Measurements from ENCODE around the gene PCBD2. TPM values are rescaled to one million over a fixed set of nuclear protein-coding genes. Genes with fewer than 3 reads are reported as not detected.
"Not testable (repeated sequence)": the region's sequence is repeated elsewhere in the genome, so short reads cannot be mapped to it uniquely, and the experiment has no call there.

The PCBD2 gene
- total RNA-seq, 1 donor from 2014 or later, result 7.7 TPM

- Mint-ChIP-seq H3K27me3 (ENCODE audit: unreplicated experiment) (no peaks in the 10 kb centered on the region), H3K36me3 (ENCODE audit: low read depth, unreplicated experiment) (peaks cover 5% of the 10 kb centered on the region), H3K4me1 (ENCODE audit: unreplicated experiment) (peaks cover 10% of the 10 kb centered on the region), H3K27ac (ENCODE audit: unreplicated experiment) (no peak overlapping the region), H3K9me3 (ENCODE audit: unreplicated experiment) (no peaks in the 10 kb centered on the region), H3K4me3 (ENCODE audit: unreplicated experiment) (no peak overlapping the region)
- TF ChIP-seq, protein P1, sequence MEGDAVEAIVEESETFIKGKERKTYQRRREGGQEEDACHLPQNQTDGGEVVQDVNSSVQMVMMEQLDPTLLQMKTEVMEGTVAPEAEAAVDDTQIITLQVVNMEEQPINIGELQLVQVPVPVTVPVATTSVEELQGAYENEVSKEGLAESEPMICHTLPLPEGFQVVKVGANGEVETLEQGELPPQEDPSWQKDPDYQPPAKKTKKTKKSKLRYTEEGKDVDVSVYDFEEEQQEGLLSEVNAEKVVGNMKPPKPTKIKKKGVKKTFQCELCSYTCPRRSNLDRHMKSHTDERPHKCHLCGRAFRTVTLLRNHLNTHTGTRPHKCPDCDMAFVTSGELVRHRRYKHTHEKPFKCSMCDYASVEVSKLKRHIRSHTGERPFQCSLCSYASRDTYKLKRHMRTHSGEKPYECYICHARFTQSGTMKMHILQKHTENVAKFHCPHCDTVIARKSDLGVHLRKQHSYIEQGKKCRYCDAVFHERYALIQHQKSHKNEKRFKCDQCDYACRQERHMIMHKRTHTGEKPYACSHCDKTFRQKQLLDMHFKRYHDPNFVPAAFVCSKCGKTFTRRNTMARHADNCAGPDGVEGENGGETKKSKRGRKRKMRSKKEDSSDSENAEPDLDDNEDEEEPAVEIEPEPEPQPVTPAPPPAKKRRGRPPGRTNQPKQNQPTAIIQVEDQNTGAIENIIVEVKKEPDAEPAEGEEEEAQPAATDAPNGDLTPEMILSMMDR (IDR thresholded peaks at IDR 0.05; ENCODE audit: unreplicated experiment), result no peak
- DNase-seq (ENCODE audit: low spot score), result no peak
These were observed 25.5 kb upstream of the PCBD2 start for GRCh38 chr5:134879456-134879855.

DNA sequence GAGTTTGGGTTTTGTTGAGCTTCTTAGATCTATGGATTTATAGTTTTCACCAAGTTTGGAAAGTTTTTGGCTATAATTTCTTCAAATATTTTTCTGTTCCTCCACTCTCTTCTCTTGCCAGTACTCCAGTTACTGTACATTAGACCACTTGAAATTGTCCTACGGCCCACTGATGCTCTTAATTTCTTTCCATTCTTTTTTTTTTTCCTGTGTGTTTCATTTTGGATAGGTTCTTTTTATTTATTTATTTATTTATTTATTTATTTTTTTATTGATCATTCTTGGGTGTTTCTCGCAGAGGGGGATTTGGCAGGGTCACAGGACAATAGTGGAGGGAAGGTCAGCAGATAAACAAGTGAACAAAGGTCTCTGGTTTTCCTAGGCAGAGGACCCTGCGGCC is 24.0 kb upstream of the PCBD2 start:
- DNase-seq (ENCODE audit: low spot score); H3K4me3 Mint-ChIP-seq (ENCODE audit: unreplicated experiment); H3K27ac Mint-ChIP-seq (ENCODE audit: unreplicated experiment); H3K36me3 Mint-ChIP-seq (ENCODE audit: low read depth, unreplicated experiment); H3K9me3 Mint-ChIP-seq (ENCODE audit: unreplicated experiment); H3K4me1 Mint-ChIP-seq (ENCODE audit: unreplicated experiment); H3K27me3 Mint-ChIP-seq (ENCODE audit: unreplicated experiment): not testable (repeated sequence)

DNA sequence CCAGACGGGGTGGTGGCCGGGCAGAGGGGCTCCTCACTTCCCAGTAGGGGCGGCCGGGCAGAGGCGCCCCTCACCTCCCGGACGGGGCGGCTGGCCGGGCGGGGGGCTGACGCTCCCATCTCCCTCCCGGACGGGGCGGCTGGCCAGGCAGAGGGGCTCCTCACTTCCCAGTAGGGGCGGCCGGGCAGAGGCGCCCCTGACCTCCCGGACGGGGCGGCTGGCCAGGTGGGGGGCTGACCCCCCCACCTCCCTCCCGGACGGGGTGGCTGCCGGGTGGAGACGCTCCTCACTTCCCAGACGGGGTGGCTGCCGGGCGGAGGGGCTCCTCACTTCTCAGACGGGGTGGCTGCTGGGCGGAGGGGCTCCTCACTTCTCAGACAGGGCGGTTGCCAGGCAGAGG is 23.2 kb upstream of the PCBD2 start:
- not testable (repeated sequence) for H3K9me3 Mint-ChIP-seq (ENCODE audit: unreplicated experiment); H3K27me3 Mint-ChIP-seq (ENCODE audit: unreplicated experiment); H3K4me3 Mint-ChIP-seq (ENCODE audit: unreplicated experiment); DNase-seq (ENCODE audit: low spot score); H3K4me1 Mint-ChIP-seq (ENCODE audit: unreplicated experiment); H3K27ac Mint-ChIP-seq (ENCODE audit: unreplicated experiment); H3K36me3 Mint-ChIP-seq (ENCODE audit: low read depth, unreplicated experiment)

GRCh38 chr5:134887593-134888159 is 17.3 kb upstream of the PCBD2 start:
- Mint-ChIP-seq H3K9me3 (ENCODE audit: unreplicated experiment) (no peaks in the 10 kb centered on the region), H3K4me3 (ENCODE audit: unreplicated experiment) (peak overlapping the region; percentile 39), H3K27me3 (ENCODE audit: unreplicated experiment) (peaks cover 1% of the 10 kb centered on the region), H3K36me3 (ENCODE audit: low read depth, unreplicated experiment) (peaks cover 8% of the 10 kb centered on the region), H3K4me1 (ENCODE audit: unreplicated experiment) (no peaks in the 10 kb centered on the region), H3K27ac (ENCODE audit: unreplicated experiment) (no peak overlapping the region)
- TF ChIP-seq, protein P1 (IDR thresholded peaks at IDR 0.05; ENCODE audit: unreplicated experiment), result no peak
- no peak for DNase-seq (ENCODE audit: low spot score)

DNA sequence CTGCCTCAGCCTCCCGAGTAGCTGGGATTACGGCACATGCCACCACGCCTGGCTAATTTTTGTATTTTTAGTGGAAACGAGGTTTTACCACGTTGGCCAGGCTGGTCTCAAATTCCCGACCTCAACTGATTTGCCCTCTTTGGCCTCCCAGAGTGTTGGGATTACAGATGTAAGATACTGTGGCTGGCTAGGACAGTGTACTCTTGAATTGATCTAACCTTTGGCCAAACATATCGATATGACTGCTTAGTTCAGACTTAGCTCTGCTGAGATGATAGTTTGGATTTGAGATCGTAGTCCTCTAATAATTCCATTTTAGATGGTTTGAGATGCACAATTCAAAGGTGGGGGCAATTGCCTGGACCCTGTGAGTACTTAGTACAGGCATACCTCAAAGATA is 15.6 kb upstream of the PCBD2 start:
- H3K27me3 Mint-ChIP-seq (ENCODE audit: unreplicated experiment), result peaks cover 1% of the 10 kb centered on the region
- H3K9me3 Mint-ChIP-seq (ENCODE audit: unreplicated experiment), result no peaks in the 10 kb centered on the region
- TF ChIP-seq, protein P1 (IDR thresholded peaks at IDR 0.05; ENCODE audit: unreplicated experiment), result no peak
- no peak overlapping the region for H3K27ac Mint-ChIP-seq (ENCODE audit: unreplicated experiment)
- peaks cover 15% of the 10 kb centered on the region for H3K36me3 Mint-ChIP-seq (ENCODE audit: low read depth, unreplicated experiment)
- H3K4me1 Mint-ChIP-seq (ENCODE audit: unreplicated experiment), result no peaks in the 10 kb centered on the region
- no peak overlapping the region for H3K4me3 Mint-ChIP-seq (ENCODE audit: unreplicated experiment)
- DNase-seq (ENCODE audit: low spot score), result no peak

DNA sequence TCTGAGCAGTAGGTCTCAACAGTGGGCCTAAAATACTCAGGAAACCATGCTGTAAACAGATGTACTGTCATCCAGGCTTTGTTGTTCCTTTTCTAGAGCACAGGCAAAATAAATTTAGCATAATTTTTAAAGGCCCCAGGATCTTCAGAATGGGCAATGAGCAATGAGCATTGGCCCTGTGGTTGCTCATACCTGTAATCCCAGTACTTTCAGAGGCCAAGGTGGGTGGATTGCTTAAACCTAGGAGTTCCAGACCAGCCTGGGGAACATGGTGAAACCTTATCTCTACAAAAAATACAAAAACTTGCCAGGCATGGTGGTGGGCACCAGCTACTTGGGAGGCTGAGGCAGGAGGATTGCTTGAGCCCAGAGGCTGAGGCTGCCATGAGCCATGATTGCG is 13.5 kb upstream of the PCBD2 start:
- peaks cover 15% of the 10 kb centered on the region for H3K36me3 Mint-ChIP-seq (ENCODE audit: low read depth, unreplicated experiment)

More for the DNA sequence above, 13.5 kb upstream of the PCBD2 start:
- no peaks in the 10 kb centered on the region for H3K4me1 Mint-ChIP-seq (ENCODE audit: unreplicated experiment)
- DNase-seq (ENCODE audit: low spot score), result no peak
- TF ChIP-seq, protein P1 (IDR thresholded peaks at IDR 0.05; ENCODE audit: unreplicated experiment), result no peak
- H3K27ac Mint-ChIP-seq (ENCODE audit: unreplicated experiment), result no peak overlapping the region
- no peaks in the 10 kb centered on the region for H3K9me3 Mint-ChIP-seq (ENCODE audit: unreplicated experiment)
- no peak overlapping the region for H3K4me3 Mint-ChIP-seq (ENCODE audit: unreplicated experiment)
- H3K27me3 Mint-ChIP-seq (ENCODE audit: unreplicated experiment), result peaks cover 1% of the 10 kb centered on the region
